PFSK-1 (cell line): Measurements from ENCODE around the gene MAP7.

Experiments
- FOXP2 ChIP-seq: optimal IDR thresholded peaks from 2 replicates; pipeline ENCODE3; 2011; ENCODE audit warnings: borderline replicate concordance, control low read depth, inconsistent platforms; ENCODE audit not compliant: insufficient read depth; ENCODE audit errors: extremely low read length, extremely low read depth
- POLR2AphosphoS5 ChIP-seq: IDR thresholded peaks from 2 replicates; pipeline ENCODE4 v1.6.1; 2012; ENCODE audit warnings: low read depth, mild to moderate bottlenecking, control low read depth, low read length, moderate library complexity
- SIN3A ChIP-seq: IDR thresholded peaks from 2 replicates; pipeline ENCODE4 v1.6.1; 2012; ENCODE audit warnings: mild to moderate bottlenecking, low read length, moderate library complexity, borderline replicate concordance; ENCODE audit not compliant: insufficient read depth
- TAF1 ChIP-seq: IDR thresholded peaks from 2 replicates; pipeline ENCODE4 v1.6.1; 2012; ENCODE audit warnings: low read length, control low read depth, borderline replicate concordance; ENCODE audit not compliant: insufficient read depth
- TF ChIP-seq, protein P1 (sequence below), 2 experiments: IDR thresholded peaks; 2 replicates each; pipeline versions ENCODE4 v1.6.1 to v1.8.0; 2011 to 2012; ENCODE audit warnings: low read depth in 2 of 2, low read length in 2 of 2, control low read depth in 1 of 2, inconsistent platforms in 1 of 2, mild to moderate bottlenecking in 1 of 2, moderate library complexity in 1 of 2; ENCODE audit not compliant: insufficient read depth in 1 of 2

DNA sequence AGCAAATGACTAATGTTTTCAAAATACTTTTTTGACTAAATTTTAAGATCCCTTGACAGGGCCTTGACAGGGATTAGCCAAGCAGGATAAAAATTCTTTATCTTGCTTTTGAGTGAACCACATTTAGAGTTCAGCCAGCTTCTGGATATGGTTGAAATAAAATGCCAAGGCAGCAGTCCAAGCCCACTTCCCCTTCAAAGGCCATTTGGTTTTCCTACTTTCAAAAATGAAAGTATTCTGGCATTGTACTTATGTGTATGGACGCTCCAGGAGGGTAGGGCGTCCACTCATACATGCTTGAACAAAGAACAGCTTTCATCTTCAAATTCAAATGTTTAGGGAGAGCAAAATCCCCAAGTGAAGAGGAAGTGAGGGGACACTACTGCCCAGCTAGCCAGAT lies 178.3 kb downstream of the MAP7 start:
- no peak for TF ChIP-seq TAF1
- TF ChIP-seq POLR2AphosphoS5 = no peak
- TF ChIP-seq, protein P1, sequence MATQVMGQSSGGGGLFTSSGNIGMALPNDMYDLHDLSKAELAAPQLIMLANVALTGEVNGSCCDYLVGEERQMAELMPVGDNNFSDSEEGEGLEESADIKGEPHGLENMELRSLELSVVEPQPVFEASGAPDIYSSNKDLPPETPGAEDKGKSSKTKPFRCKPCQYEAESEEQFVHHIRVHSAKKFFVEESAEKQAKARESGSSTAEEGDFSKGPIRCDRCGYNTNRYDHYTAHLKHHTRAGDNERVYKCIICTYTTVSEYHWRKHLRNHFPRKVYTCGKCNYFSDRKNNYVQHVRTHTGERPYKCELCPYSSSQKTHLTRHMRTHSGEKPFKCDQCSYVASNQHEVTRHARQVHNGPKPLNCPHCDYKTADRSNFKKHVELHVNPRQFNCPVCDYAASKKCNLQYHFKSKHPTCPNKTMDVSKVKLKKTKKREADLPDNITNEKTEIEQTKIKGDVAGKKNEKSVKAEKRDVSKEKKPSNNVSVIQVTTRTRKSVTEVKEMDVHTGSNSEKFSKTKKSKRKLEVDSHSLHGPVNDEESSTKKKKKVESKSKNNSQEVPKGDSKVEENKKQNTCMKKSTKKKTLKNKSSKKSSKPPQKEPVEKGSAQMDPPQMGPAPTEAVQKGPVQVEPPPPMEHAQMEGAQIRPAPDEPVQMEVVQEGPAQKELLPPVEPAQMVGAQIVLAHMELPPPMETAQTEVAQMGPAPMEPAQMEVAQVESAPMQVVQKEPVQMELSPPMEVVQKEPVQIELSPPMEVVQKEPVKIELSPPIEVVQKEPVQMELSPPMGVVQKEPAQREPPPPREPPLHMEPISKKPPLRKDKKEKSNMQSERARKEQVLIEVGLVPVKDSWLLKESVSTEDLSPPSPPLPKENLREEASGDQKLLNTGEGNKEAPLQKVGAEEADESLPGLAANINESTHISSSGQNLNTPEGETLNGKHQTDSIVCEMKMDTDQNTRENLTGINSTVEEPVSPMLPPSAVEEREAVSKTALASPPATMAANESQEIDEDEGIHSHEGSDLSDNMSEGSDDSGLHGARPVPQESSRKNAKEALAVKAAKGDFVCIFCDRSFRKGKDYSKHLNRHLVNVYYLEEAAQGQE (IDR thresholded peaks at IDR 0.05; ENCODE audit: insufficient read depth in 1 of 2, low read depth in 2 of 2, low read length in 2 of 2) = no peak
- no peak for TF ChIP-seq SIN3A
- no peak for TF ChIP-seq FOXP2
